Neural cell (in vitro differentiated cells): ENCODE data around the gene KLC1.

Experiments
- CTCF ChIP-seq: fragments of 450-650 bp; IDR thresholded peaks from 2 replicates; pipeline ENCODE4 v1.5.1; 2014; ENCODE audit warnings: antibody characterized with exemption, mild to moderate bottlenecking, moderate library complexity; ENCODE audit not compliant: poor library complexity, severe bottlenecking
- EP300 ChIP-seq: fragments of 450-650 bp; conservative IDR thresholded peaks from 2 replicates; pipeline ENCODE4 v1.6.1; 2014; ENCODE audit warnings: antibody characterized with exemption, mild to moderate bottlenecking, moderate library complexity; ENCODE audit not compliant: poor library complexity, severe bottlenecking
- EZH2 ChIP-seq: fragments of 200-600, 300-800 bp; shearing (Covaris generic), sonication (generic); IDR thresholded peaks from 2 replicates; pipeline ENCODE4 v1.6.1; 2014; ENCODE audit warnings: antibody characterized with exemption, low read length, borderline replicate concordance, mild to moderate bottlenecking; ENCODE audit not compliant: insufficient read depth, poor library complexity, severe bottlenecking
- MXI1 ChIP-seq: fragments of 450-650 bp; conservative IDR thresholded peaks from 2 replicates; pipeline ENCODE4 v1.6.1; 2014; ENCODE audit warnings: antibody characterized with exemption, mild to moderate bottlenecking; ENCODE audit not compliant: poor library complexity, severe bottlenecking
- POLR2AphosphoS5 ChIP-seq: IDR thresholded peaks from 2 replicates; pipeline ENCODE4 v1.6.1; 2012
- RAD21 ChIP-seq: fragments of 450-650 bp; conservative IDR thresholded peaks from 2 replicates; pipeline ENCODE4 v1.6.1; 2014; ENCODE audit warnings: antibody characterized with exemption, mild to moderate bottlenecking, moderate library complexity
- REST ChIP-seq: IDR thresholded peaks from 2 replicates; pipeline ENCODE4 v1.6.1; 2012; ENCODE audit warnings: borderline replicate concordance
- SMC3 ChIP-seq: fragments of 450-650 bp; conservative IDR thresholded peaks from 2 replicates; pipeline ENCODE4 v1.6.1; 2014; ENCODE audit warnings: antibody characterized with exemption, mild to moderate bottlenecking, moderate library complexity; ENCODE audit not compliant: poor library complexity
- TAF1 ChIP-seq: IDR thresholded peaks from 2 replicates; pipeline ENCODE4 v1.6.1; 2012; ENCODE audit warnings: low read depth

DNA sequence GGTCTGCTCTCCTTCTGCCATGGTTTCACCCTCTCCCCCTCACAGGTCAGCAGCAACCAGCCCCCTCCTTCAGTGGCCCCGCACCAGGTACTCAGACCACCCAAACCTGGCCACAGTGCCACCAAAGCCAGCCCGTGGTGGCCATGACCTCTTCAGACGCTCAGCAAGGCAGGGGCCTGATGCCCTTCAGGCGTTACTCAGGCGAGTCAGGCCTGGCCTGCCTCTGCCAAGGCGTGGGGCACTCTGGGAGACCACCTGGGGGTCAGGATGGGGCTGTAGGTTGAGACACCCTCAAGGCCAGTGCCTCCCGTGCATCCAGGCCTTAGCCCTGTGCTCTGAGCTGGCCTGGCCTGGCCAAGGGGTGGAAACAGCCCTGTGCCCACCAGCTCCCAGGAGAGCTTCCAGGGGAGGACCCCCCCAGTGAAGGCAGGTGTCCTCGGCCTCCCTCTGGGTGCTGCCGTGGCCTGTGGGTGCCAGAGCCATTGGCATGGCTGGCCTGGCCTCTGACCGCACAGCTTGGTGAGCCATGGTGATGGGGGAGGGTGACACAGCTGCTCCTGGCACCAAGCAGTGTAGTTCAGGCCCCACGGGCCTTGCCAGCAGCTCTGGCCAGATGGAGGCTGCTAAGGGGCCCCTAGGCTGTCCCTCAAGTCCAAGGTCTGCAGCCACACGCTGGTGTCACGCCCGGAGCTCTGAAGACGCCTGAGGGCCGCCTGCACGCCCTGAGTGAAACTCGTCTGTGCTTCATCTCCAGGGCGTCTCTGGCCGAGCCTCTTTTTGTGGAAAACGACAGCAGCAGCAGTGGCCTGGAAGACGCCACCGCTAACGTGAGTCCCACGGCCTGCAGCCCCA, 71.1 kb downstream of the KLC1 start:
- TF ChIP-seq EZH2 = no peak
- TF ChIP-seq POLR2AphosphoS5 = no peak
- TF ChIP-seq CTCF = no peak
- no peak for TF ChIP-seq RAD21
- TF ChIP-seq SMC3 = no peak
- no peak for TF ChIP-seq TAF1
- no peak for TF ChIP-seq REST
- TF ChIP-seq EP300 = no peak
- no peak for TF ChIP-seq MXI1
